Measurements from ENCODE around the gene CDSN. TPM values are rescaled to one million over a fixed set of nuclear protein-coding genes. Genes with fewer than 3 reads are reported as not detected.

CDSN gene
- total and polyA plus RNA-seq, 2 of the 8 experiments (the other 6 are each of a cell fraction or from before 2014, with no cell fraction given) = not detected

- no peak overlapping the region for H3K4ac ChIP-seq (replicated peaks; ENCODE audit: insufficient read length, low read depth, low read length)
- H2BK15ac ChIP-seq (ENCODE audit: low read length) = no peak overlapping the region
- 0 out of 2 replicates have a peak overlapping the region, but pooled peaks have one; percentile 17 for H2BK12ac ChIP-seq (ENCODE audit: low read depth, low read length)
- H3K9me3 ChIP-seq (ENCODE audit: insufficient read depth in 2 of 2, low read depth in 1 of 2, low read length in 1 of 2) = no peaks in the 10 kb centered on the region
- no peaks in the 10 kb centered on the region for H3K79me2 ChIP-seq (ENCODE audit: control insufficient read depth in 1 of 2, insufficient read depth in 2 of 2, low read length in 2 of 2)
- FAIRE-seq (no peak), DNase-seq (ENCODE audit: low read depth in 1 of 2, low spot score in 2 of 2) (no peak)
- ChIA-PET CTCF (ENCODE audit: partially characterized antibody) (interaction anchor here (1.1 to 13.5 kb wide), 6 partner anchors 8 to 72 kb away, joined by 4 to 187 read pairs (median 24); partner anchors contain the start of genes C6orf15, PSORS1C1 and PSORS1C2), POLR2A (ENCODE audit: partially characterized antibody) (interaction anchor here (0.6 to 68.5 kb wide), 2 partner anchors 46 to 542 kb away, joined by 3 to 2251 read pairs; partner anchors contain the start of genes CCHCR1, GPANK1, POU5F1 and PSORS1C2)
- no peak overlapping the region for H2BK120ac ChIP-seq (replicated peaks; ENCODE audit: low read depth, low read length)
- no peaks in the 10 kb centered on the region for H3K23me2 ChIP-seq (ENCODE audit: low read depth, low read length)
- H2AFZ ChIP-seq (ENCODE audit: low read length) = no peak overlapping the region; the same call in 1 of the 2 replicates
- H3K4me3 ChIP-seq (ENCODE audit: extremely low read depth in 1 of 4, insufficient read depth in 2 of 4, low read depth in 3 of 4, low read length in 4 of 4) = no peak overlapping the region
- H2AK5ac ChIP-seq (ENCODE audit: low read depth, low read length) = no peak overlapping the region
- H3K14ac ChIP-seq (ENCODE audit: insufficient read length) = no peak overlapping the region
- no peak overlapping the region for H3K18ac ChIP-seq (ENCODE audit: extremely low read depth, low read length)
- H3K4me1 ChIP-seq (replicated peaks in 1 of 4; ENCODE audit: control insufficient read depth in 3 of 4, insufficient read depth in 4 of 4, low read length in 3 of 4) = peaks cover 0 to 3% (median 0%) of the 10 kb centered on the region in 4 experiments; a peak in 2 of 7 replicates
- peak overlapping the region; percentile 54 for H4K91ac ChIP-seq (replicated peaks; ENCODE audit: insufficient read length, low read length)
- 86% methylated on average over 14 of the region's 16 CpGs; no CpG with 5 or more reads in 1 of the 2 experiments for WGBS, 2 experiments (ENCODE audit: extremely low coverage in 1 of 2, insufficient coverage in 1 of 2, insufficient read length in 1 of 2, insufficient replicate concordance in 2 of 2, low coverage in 1 of 2, low lambda C conversion rate in 2 of 2, missing lambda C conversion rate in 1 of 2)
- no peaks in the 10 kb centered on the region for H3K36me3 ChIP-seq (ENCODE audit: control insufficient read depth in 2 of 4, insufficient read depth in 4 of 4, low read length in 3 of 4)
- H2BK20ac ChIP-seq (ENCODE audit: low read length) = no peak overlapping the region
- H3K9ac ChIP-seq (replicated peaks in 1 of 4; ENCODE audit: extremely low read depth in 1 of 4, low read depth in 3 of 4, low read length in 3 of 4) = no peak overlapping the region
- no peak overlapping the region for H2BK5ac ChIP-seq (ENCODE audit: low read depth, low read length)
- H3K27ac ChIP-seq (ENCODE audit: low read depth, low read length) = no peak overlapping the region
- no peaks in the 10 kb centered on the region for H3K79me1 ChIP-seq (ENCODE audit: low read depth, low read length)
- H3K23ac ChIP-seq (ENCODE audit: insufficient read length) = no peak overlapping the region
- peak overlapping the region; percentile 71; the same call in 1 of the 2 replicates for H4K8ac ChIP-seq (ENCODE audit: extremely low read depth, insufficient read depth, low read length)
- H4K5ac ChIP-seq (ENCODE audit: insufficient read length, low read depth, low read length) = no peak overlapping the region
- H3K27me3 ChIP-seq (replicated peaks in 1 of 4; ENCODE audit: control insufficient read depth in 3 of 4, extremely low read depth in 1 of 4, insufficient read depth in 3 of 4, low read length in 3 of 4) = no peaks in the 10 kb centered on the region; a peak in 1 of 7 replicates
- no peak overlapping the region for H3K4me2 ChIP-seq (ENCODE audit: insufficient read depth in 1 of 2, low read depth in 2 of 2, low read length in 2 of 2)
- H4K20me1 ChIP-seq (replicated peaks in 1 of 2; ENCODE audit: control insufficient read depth in 1 of 2, insufficient read depth in 2 of 2, low read length in 2 of 2) = no peaks in the 10 kb centered on the region
- no peak overlapping the region for H3K56ac ChIP-seq (replicated peaks; ENCODE audit: insufficient read length, low read depth, low read length)
- no peak for TF ChIP-seq YY1 (IDR thresholded peaks at IDR 0.05; ENCODE audit: low read depth, low read length)
- no peak for TF ChIP-seq RXRA (IDR thresholded peaks at IDR 0.05; ENCODE audit: insufficient read depth, low read depth, low read length)
- TF ChIP-seq CHD1 (IDR thresholded peaks at IDR 0.05; ENCODE audit: low read depth, low read length) = no peak
- no peak for TF ChIP-seq PHF8 (conservative IDR thresholded peaks at IDR 0.05; ENCODE audit: low read depth, low read length)
- no peak for TF ChIP-seq CREB1 (IDR thresholded peaks at IDR 0.05)
- TF ChIP-seq SRF (IDR thresholded peaks at IDR 0.05; ENCODE audit: low read depth, low read length) = no peak
- TF ChIP-seq SAP30 (IDR thresholded peaks at IDR 0.05; ENCODE audit: insufficient read depth, insufficient replicate concordance, low read length) = no peak
These were observed 2.8 kb upstream of the CDSN start for GRCh38 chr6:31122791-31123706.

All from H1 (cell line).